Measurements from ENCODE around the gene EREG.

GRCh38 chr4:74407891-74408290 is 42.9 kb downstream of the EREG start:
- TF ChIP-seq CTCF (IDR thresholded peaks at IDR 0.05) (no peak), POLR2AphosphoS5 (IDR thresholded peaks at IDR 0.05) (no peak), POLR2A (IDR thresholded peaks at IDR 0.05) (no peak)
